ENCODE measurements around the gene EHMT1.

EHMT1 gene

GRCh38 chr9:137788561-137789294, 169.9 kb downstream of the EHMT1 start:
- H2AFZ ChIP-seq (ENCODE audit: low read length): no peak overlapping the region
- H3K9me2 ChIP-seq (replicated peaks; ENCODE audit: insufficient read depth, low read length): no peaks in the 10 kb centered on the region
- H3K4me3 ChIP-seq (ENCODE audit: low read length): no peak overlapping the region
- TF ChIP-seq CTCF (IDR thresholded peaks at IDR 0.05; ENCODE audit: low read length) (no peak), EZH2phosphoT487 (IDR thresholded peaks at IDR 0.05; ENCODE audit: low read length) (no peak), EZH2 (optimal IDR thresholded peaks at IDR 0.05; ENCODE audit: low read depth, low read length) (no peak)
- no peaks in the 10 kb centered on the region for H3K9me3 ChIP-seq (replicated peaks; ENCODE audit: insufficient read depth, low read length)
- H3K36me3 ChIP-seq (replicated peaks; ENCODE audit: insufficient read depth, low read length): 0 out of 2 replicates have a peak, but pooled peaks cover 3% of the 10 kb centered on the region
- no peaks in the 10 kb centered on the region for H3F3A ChIP-seq (ENCODE audit: insufficient read depth, low read length)
- H3K4me1 ChIP-seq (ENCODE audit: low read length): no peaks in the 10 kb centered on the region
- H3K9ac ChIP-seq (ENCODE audit: low read length): no peak overlapping the region
- no peaks in the 10 kb centered on the region for H3K27me3 ChIP-seq (replicated peaks; ENCODE audit: insufficient read depth, low read length)
- H3K4me2 ChIP-seq (ENCODE audit: low read depth, low read length): no peak overlapping the region
- DNase-seq: no peak
- H3K79me2 ChIP-seq (ENCODE audit: low read length): peaks cover 5% of the 10 kb centered on the region; the same call in 1 of the 2 replicates
- no peak overlapping the region for H3K27ac ChIP-seq (ENCODE audit: low read length)
- H4K20me1 ChIP-seq (ENCODE audit: insufficient read depth, low read length): no peaks in the 10 kb centered on the region

- H3K27me3 ChIP-seq (replicated peaks; ENCODE audit: insufficient read depth, low read length): no peaks in the 10 kb centered on the region
- no peaks in the 10 kb centered on the region for H3K9me2 ChIP-seq (replicated peaks; ENCODE audit: insufficient read depth, low read length)
- DNase-seq: no peak
- no peaks in the 10 kb centered on the region for H4K20me1 ChIP-seq (ENCODE audit: insufficient read depth, low read length)
- no peak overlapping the region for H3K4me2 ChIP-seq (ENCODE audit: low read depth, low read length)
- H3K9ac ChIP-seq (ENCODE audit: low read length): no peak overlapping the region
- no peak overlapping the region for H3K27ac ChIP-seq (ENCODE audit: low read length)
- no peaks in the 10 kb centered on the region for H3F3A ChIP-seq (ENCODE audit: insufficient read depth, low read length)
- H3K9me3 ChIP-seq (replicated peaks; ENCODE audit: insufficient read depth, low read length): no peaks in the 10 kb centered on the region
- no peak for TF ChIP-seq CTCF (IDR thresholded peaks at IDR 0.05; ENCODE audit: low read length)
- no peak for TF ChIP-seq EZH2phosphoT487 (IDR thresholded peaks at IDR 0.05; ENCODE audit: low read length)
- no peak for TF ChIP-seq EZH2 (optimal IDR thresholded peaks at IDR 0.05; ENCODE audit: low read depth, low read length)
- no peaks in the 10 kb centered on the region for H3K4me1 ChIP-seq (ENCODE audit: low read length)
- peaks cover 4% of the 10 kb centered on the region; the same call in 1 of the 2 replicates for H3K79me2 ChIP-seq (ENCODE audit: low read length)
- no peak overlapping the region for H2AFZ ChIP-seq (ENCODE audit: low read length)
- 0 out of 2 replicates have a peak, but pooled peaks cover 3% of the 10 kb centered on the region for H3K36me3 ChIP-seq (replicated peaks; ENCODE audit: insufficient read depth, low read length)
- H3K4me3 ChIP-seq (ENCODE audit: low read length): no peak overlapping the region
Observed at GRCh38 chr9:137789295-137789895, 170.6 kb downstream of the EHMT1 start.

GRCh38 chr9:137791947-137792346, 173.1 kb downstream of the EHMT1 start:
- Histone ChIP-seq H3F3A (ENCODE audit: insufficient read depth, low read length) (no peaks in the 10 kb centered on the region), H3K9me2 (replicated peaks; ENCODE audit: insufficient read depth, low read length) (no peaks in the 10 kb centered on the region), H3K27ac (ENCODE audit: low read length) (no peak overlapping the region), H3K9me3 (replicated peaks; ENCODE audit: insufficient read depth, low read length) (no peaks in the 10 kb centered on the region), H3K4me3 (ENCODE audit: low read length) (no peak overlapping the region), H2AFZ (ENCODE audit: low read length) (no peak overlapping the region), H3K4me2 (ENCODE audit: low read depth, low read length) (no peak overlapping the region), H4K20me1 (ENCODE audit: insufficient read depth, low read length) (no peaks in the 10 kb centered on the region), H3K4me1 (ENCODE audit: low read length) (no peaks in the 10 kb centered on the region), H3K9ac (ENCODE audit: low read length) (no peak overlapping the region), H3K79me2 (ENCODE audit: low read length) (no peaks in the 10 kb centered on the region), H3K27me3 (replicated peaks; ENCODE audit: insufficient read depth, low read length) (no peaks in the 10 kb centered on the region), H3K36me3 (replicated peaks; ENCODE audit: insufficient read depth, low read length) (0 out of 2 replicates have a peak, but pooled peaks cover 3% of the 10 kb centered on the region)
- no peak for DNase-seq
- TF ChIP-seq EZH2phosphoT487 (IDR thresholded peaks at IDR 0.05; ENCODE audit: low read length): no peak
- no peak for TF ChIP-seq EZH2 (optimal IDR thresholded peaks at IDR 0.05; ENCODE audit: low read depth, low read length)
- no peak for TF ChIP-seq CTCF (IDR thresholded peaks at IDR 0.05; ENCODE audit: low read length)

Measured in MM.1S (cell line).